Activated CD4-positive, alpha-beta T cell treated with anti-CD3 and anti-CD28 coated beads for 36 hours (primary cell): ENCODE results near the gene HSPA8. TPM values are rescaled to one million over a fixed set of nuclear protein-coding genes. Genes with fewer than 3 reads are reported as not detected.

ENCODE experiments used
- ATAC-seq: fragments of 200-7000 bp; cut with Tn5 transposase; one replicate; pipeline ENCODE4 v1.10.0; 2021; ENCODE audit warnings: mild to moderate bottlenecking, moderate library complexity
- CTCF ChIA-PET: fragments of 350-600 bp; sonication (Branson Sonifier 250); formaldehyde crosslinking; loops from one replicate; lab custom pipeline; 2021; ENCODE audit warnings: antibody characterized with exemption; lab: Charles Lee
- POLR2A ChIA-PET: fragments of 350-600 bp; sonication (Branson Sonifier 250); formaldehyde crosslinking; loops from one replicate; lab custom pipeline; 2021; ENCODE audit warnings: antibody characterized with exemption, inconsistent platforms; lab: Charles Lee
- DNase-seq: peaks from one replicate; pipeline ENCODE4 v3.0.0-alpha.2; 2020
- H3K27ac Mint-ChIP-seq: one replicate; pipeline ENCODE4 v1.8.0; 2021; ENCODE audit warnings: mixed read lengths
- H3K27me3 Mint-ChIP-seq: one replicate; pipeline ENCODE4 v1.8.0; 2021; ENCODE audit warnings: mixed read lengths
- H3K36me3 Mint-ChIP-seq: one replicate; pipeline ENCODE4 v1.8.0; 2021; ENCODE audit warnings: low read depth, mixed read lengths
- H3K4me1 Mint-ChIP-seq: one replicate; pipeline ENCODE4 v1.8.0; 2021; ENCODE audit warnings: mixed read lengths
- H3K4me3 Mint-ChIP-seq: one replicate; pipeline ENCODE4 v1.8.0; 2021; ENCODE audit warnings: mild to moderate bottlenecking, moderate library complexity, mixed read lengths
- H3K9me3 Mint-ChIP-seq: one replicate; pipeline ENCODE4 v1.8.0; 2021; ENCODE audit warnings: low read depth, mixed read lengths
- intact Hi-C, 2 experiments: fragments of 100-400 bp; cut with DNase I in 1 of 2; cut with micrococcal nuclease in 1 of 2; formaldehyde crosslinking; loops; one replicate each; pipeline versions ENCODE4 v1.14.2 to v1.15.1; 2022 to 2024; cut with DNase I, micrococcal nuclease
- total RNA-seq, 2 experiments: library from RNA; stranded (reverse); gene quantifications; one replicate each; pipeline ENCODE4 v1.2.3, GENCODE V29; 2021

HSPA8 gene
- total RNA-seq, 2 experiments from 2014 or later = 2,604 to 3,375 TPM

- peaks cover 5% of the 10 kb centered on the region for H3K36me3 Mint-ChIP-seq
- DNase-seq (no peak), ATAC-seq (no peak)
- ChIA-PET POLR2A (interaction anchor here (0.9 to 1.6 kb wide), 2 partner anchors 10 to 17 kb away, joined by 3 to 9 read pairs; no protein-coding TSS in a partner anchor), CTCF (interaction anchor here (0.6 to 1.6 kb wide), 4 partner anchors 10 to 101 kb away, joined by 3 to 6 read pairs (median 4); no protein-coding TSS in a partner anchor)
- intact Hi-C loops = loop anchor here in 1 of 2 experiments (2.0 kb wide), 1 partner anchor 13 kb away; no protein-coding TSS in a partner anchor
- peak overlapping the region; percentile 7 for H3K27ac Mint-ChIP-seq
- no peaks in the 10 kb centered on the region for H3K9me3 Mint-ChIP-seq
- H3K4me1 Mint-ChIP-seq = peaks cover 47% of the 10 kb centered on the region
- no peak overlapping the region for H3K4me3 Mint-ChIP-seq
- no peaks in the 10 kb centered on the region for H3K27me3 Mint-ChIP-seq
Measured at GRCh38 chr11:123073343-123074057, 11.6 kb upstream of the HSPA8 start.

- ATAC-seq (peak; percentile 13), DNase-seq (no peak)
- no peaks in the 10 kb centered on the region for H3K27me3 Mint-ChIP-seq
- H3K4me3 Mint-ChIP-seq = no peak overlapping the region
- H3K36me3 Mint-ChIP-seq = peaks cover 5% of the 10 kb centered on the region
- CTCF ChIA-PET = interaction anchor here (0.6 to 1.8 kb wide), 5 partner anchors 9 to 101 kb away, joined by 3 to 6 read pairs (median 5); no protein-coding TSS in a partner anchor
- intact Hi-C loops = loop anchor here in 1 of 2 experiments (2.0 kb wide), 1 partner anchor 14 kb away; no protein-coding TSS in a partner anchor
- POLR2A ChIA-PET = interaction anchor here (0.6 to 1.6 kb wide), 5 partner anchors 9 to 372 kb away, joined by 3 to 9 read pairs (median 3); partner anchors contain the start of gene HSPA8
- peaks cover 51% of the 10 kb centered on the region for H3K4me1 Mint-ChIP-seq
- no peaks in the 10 kb centered on the region for H3K9me3 Mint-ChIP-seq
- no peak overlapping the region for H3K27ac Mint-ChIP-seq
Measured at GRCh38 chr11:123072762-123073161, 10.8 kb upstream of the HSPA8 start.

- Mint-ChIP-seq H3K9me3 (no peaks in the 10 kb centered on the region), H3K4me3 (no peak overlapping the region), H3K36me3 (peaks cover 5% of the 10 kb centered on the region), H3K4me1 (peaks cover 51% of the 10 kb centered on the region), H3K27ac (no peak overlapping the region), H3K27me3 (no peaks in the 10 kb centered on the region)
- CTCF ChIA-PET = interaction anchor here (0.9 to 4.2 kb wide), 5 partner anchors 8 to 38 kb away, joined by 5 to 33 read pairs (median 6); no protein-coding TSS in a partner anchor
- no peak for ATAC-seq
- no peak for DNase-seq
- POLR2A ChIA-PET = interaction anchor here (0.6 to 1.6 kb wide), 7 partner anchors 9 to 412 kb away, joined by 3 to 9 read pairs (median 3); partner anchors contain the start of gene HSPA8
- intact Hi-C loops = loop anchor here in 1 of 2 experiments (2.0 kb wide), 1 partner anchor 14 kb away; no protein-coding TSS in a partner anchor
Measured at GRCh38 chr11:123072332-123072761, 10.4 kb upstream of the HSPA8 start.

- DNase-seq (no peak), ATAC-seq (peak; percentile 79)
- Mint-ChIP-seq H3K27ac (peak overlapping the region; percentile 94), H3K4me3 (peak overlapping the region; percentile 77), H3K36me3 (peaks cover 5% of the 10 kb centered on the region), H3K27me3 (no peaks in the 10 kb centered on the region), H3K9me3 (no peaks in the 10 kb centered on the region), H3K4me1 (peaks cover 59% of the 10 kb centered on the region)
- ChIA-PET CTCF (interaction anchor here (1.0 to 4.2 kb wide), 8 partner anchors 8 to 338 kb away, joined by 3 to 33 read pairs (median 4); partner anchors contain the start of gene HSPA8), POLR2A (interaction anchor here (0.8 to 3.7 kb wide), 6 partner anchors 8 to 16 kb away, joined by 3 to 26 read pairs (median 7); partner anchors contain the start of gene HSPA8)
- intact Hi-C loops = loop anchor here (1.0 to 10.0 kb wide), 6 partner anchors 8 to 1605 kb away; partner anchors contain the start of gene HSPA8 (in 2 of the 2)
Measured at GRCh38 chr11:123069908-123070821, 8.2 kb upstream of the HSPA8 start.

- ChIA-PET POLR2A (interaction anchor here (0.6 kb wide), 1 partner anchor 10 kb away, joined by 4 read pairs; no protein-coding TSS in a partner anchor), CTCF (interaction anchor here (1.0 to 2.8 kb wide), 6 partner anchors 11 to 196 kb away, joined by 3 to 13 read pairs (median 4); no protein-coding TSS in a partner anchor)
- intact Hi-C loops = loop anchor here in 1 of 2 experiments (10.0 kb wide), 2 partner anchors 389 to 1601 kb away; no protein-coding TSS in a partner anchor
- DNase-seq (no peak), ATAC-seq (no peak)
- peaks cover 41% of the 10 kb centered on the region for H3K4me1 Mint-ChIP-seq
- H3K4me3 Mint-ChIP-seq = peak overlapping the region; percentile 5
- H3K9me3 Mint-ChIP-seq = no peaks in the 10 kb centered on the region
- peaks cover 28% of the 10 kb centered on the region for H3K36me3 Mint-ChIP-seq
- peak overlapping the region; percentile 86 for H3K27ac Mint-ChIP-seq
- H3K27me3 Mint-ChIP-seq = no peaks in the 10 kb centered on the region
Measured at GRCh38 chr11:123065621-123066020, 3.7 kb upstream of the HSPA8 start.

GRCh38 chr11:123063826-123064657 lies 2.1 kb upstream of the HSPA8 start:
- intact Hi-C loops = loop anchor here (1.0 to 10.0 kb wide), 7 partner anchors 38 to 1599 kb away; no protein-coding TSS in a partner anchor
- ChIA-PET CTCF (interaction anchor here (0.5 to 1.7 kb wide), 14 partner anchors 8 to 404 kb away, joined by 3 to 6 read pairs (median 4); no protein-coding TSS in a partner anchor), POLR2A (interaction anchor here (0.6 to 2.1 kb wide), 12 partner anchors 8 to 408 kb away, joined by 3 to 14 read pairs (median 4); no protein-coding TSS in a partner anchor)
- Mint-ChIP-seq H3K27ac (peak overlapping the region; percentile 99), H3K4me1 (peaks cover 30% of the 10 kb centered on the region), H3K9me3 (no peaks in the 10 kb centered on the region), H3K36me3 (peaks cover 44% of the 10 kb centered on the region), H3K4me3 (peak overlapping the region; percentile 99), H3K27me3 (no peaks in the 10 kb centered on the region)
- peak; percentile 7 for ATAC-seq
- DNase-seq = peak; percentile 53

GRCh38 chr11:123062892-123063825 lies 1.2 kb upstream of the HSPA8 start:
- no peak for ATAC-seq

GRCh38 chr11:123062158-123062891 lies 389 bp upstream of the HSPA8 start:
- ATAC-seq = peak; percentile 89
- no peaks in the 10 kb centered on the region for H3K27me3 Mint-ChIP-seq
- DNase-seq = peak; percentile 100
- H3K36me3 Mint-ChIP-seq = peaks cover 61% of the 10 kb centered on the region
- intact Hi-C loops = loop anchor here (1.0 to 10.0 kb wide), 10 partner anchors 8 to 1598 kb away; partner anchors contain the start of gene ZNF202 (in 1 of the 2)
- CTCF ChIA-PET = interaction anchor here (0.6 to 1.0 kb wide), 5 partner anchors 8 to 371 kb away, joined by 3 to 4 read pairs (median 3); no protein-coding TSS in a partner anchor
- H3K4me1 Mint-ChIP-seq = peaks cover 37% of the 10 kb centered on the region
- peak overlapping the region; percentile 99 for H3K4me3 Mint-ChIP-seq
- H3K27ac Mint-ChIP-seq = peak overlapping the region; percentile 99
- H3K9me3 Mint-ChIP-seq = no peaks in the 10 kb centered on the region
- POLR2A ChIA-PET = interaction anchor here (0.5 to 1.2 kb wide), 25 partner anchors 8 to 1684 kb away, joined by 3 to 23 read pairs (median 5); no protein-coding TSS in a partner anchor

More at GRCh38 chr11:123062892-123063825, 1.2 kb upstream of the HSPA8 start:
- Mint-ChIP-seq H3K36me3 (peaks cover 52% of the 10 kb centered on the region), H3K4me3 (peak overlapping the region; percentile 99), H3K4me1 (peaks cover 30% of the 10 kb centered on the region), H3K27ac (peak overlapping the region; percentile 99), H3K27me3 (no peaks in the 10 kb centered on the region), H3K9me3 (no peaks in the 10 kb centered on the region)
- POLR2A ChIA-PET = interaction anchor here (0.6 to 2.1 kb wide), 12 partner anchors 8 to 407 kb away, joined by 3 to 14 read pairs (median 4); no protein-coding TSS in a partner anchor
- DNase-seq = peak; percentile 66
- CTCF ChIA-PET = interaction anchor here (0.5 to 1.7 kb wide), 11 partner anchors 8 to 351 kb away, joined by 3 to 6 read pairs (median 4); no protein-coding TSS in a partner anchor
- intact Hi-C loops = loop anchor here (1.0 to 10.0 kb wide), 11 partner anchors 7 to 1598 kb away; partner anchors contain the start of gene ZNF202 (in 1 of the 2)
